ENCODE data around the gene HEYL.

Gene HEYL

GRCh38 chr1:39662861-39663260, 23.4 kb upstream of the HEYL start:
- DNase-seq: no peak

GRCh38 chr1:39659538-39659937, 20.1 kb upstream of the HEYL start:
- DNase-seq: no peak

GRCh38 chr1:39659110-39659509, 19.7 kb upstream of the HEYL start:
- DNase-seq: no peak

GRCh38 chr1:39657923-39658485, 18.6 kb upstream of the HEYL start:
- peak; percentile 44 for DNase-seq

- DNase-seq: no peak
Measured at GRCh38 chr1:39657402-39657801, 18.0 kb upstream of the HEYL start.

- no peak for DNase-seq
Measured at GRCh38 chr1:39656391-39656790, 16.9 kb upstream of the HEYL start.

- DNase-seq: no peak
Measured at GRCh38 chr1:39655578-39656268, 16.3 kb upstream of the HEYL start.

- DNase-seq: no peak
Measured at GRCh38 chr1:39654291-39654690, 14.8 kb upstream of the HEYL start.

GRCh38 chr1:39653546-39654031, 14.1 kb upstream of the HEYL start:
- peak; percentile 41 for DNase-seq

GRCh38 chr1:39652554-39652953, 13.1 kb upstream of the HEYL start:
- DNase-seq: no peak

- DNase-seq: no peak
Measured at GRCh38 chr1:39652105-39652504, 12.7 kb upstream of the HEYL start.

GRCh38 chr1:39650431-39650830, 11.0 kb upstream of the HEYL start:
- no peak for DNase-seq

- no peak for DNase-seq
Measured at GRCh38 chr1:39649636-39650185, 10.3 kb upstream of the HEYL start.

- DNase-seq: no peak
Measured at GRCh38 chr1:39648496-39648895, 9.1 kb upstream of the HEYL start.

- no peak for DNase-seq
Measured at GRCh38 chr1:39647247-39647646, 7.8 kb upstream of the HEYL start.

- no peak for DNase-seq
Measured at GRCh38 chr1:39646232-39647081, 7.0 kb upstream of the HEYL start.

- no peak for DNase-seq
Measured at GRCh38 chr1:39645411-39646043, 6.1 kb upstream of the HEYL start.

GRCh38 chr1:39643705-39644104, 4.3 kb upstream of the HEYL start:
- no peak for DNase-seq

GRCh38 chr1:39642796-39643195, 3.4 kb upstream of the HEYL start:
- no peak for DNase-seq

- no peak for DNase-seq
Measured at GRCh38 chr1:39640861-39641260, 1.4 kb upstream of the HEYL start.

GRCh38 chr1:39638965-39639304, 508 bp downstream of the HEYL start:
- no peak for DNase-seq

- DNase-seq: no peak
Measured at GRCh38 chr1:39637361-39637760, 2.1 kb downstream of the HEYL start.

- DNase-seq: no peak
Measured at GRCh38 chr1:39635871-39636210, 3.6 kb downstream of the HEYL start.
